GM18858 (cell line): ENCODE results near the gene USP9X.
"Not testable (repeated sequence)": the region's sequence is repeated elsewhere in the genome, so short reads cannot be mapped to it uniquely, and the experiment has no call there.

ENCODE experiments used
- ATAC-seq: cut with Tn5 transposase; IDR thresholded peaks from one replicate; pipeline ENCODE4 v1.9.1; 2021; ENCODE audit not compliant: unreplicated experiment

Gene USP9X

DNA sequence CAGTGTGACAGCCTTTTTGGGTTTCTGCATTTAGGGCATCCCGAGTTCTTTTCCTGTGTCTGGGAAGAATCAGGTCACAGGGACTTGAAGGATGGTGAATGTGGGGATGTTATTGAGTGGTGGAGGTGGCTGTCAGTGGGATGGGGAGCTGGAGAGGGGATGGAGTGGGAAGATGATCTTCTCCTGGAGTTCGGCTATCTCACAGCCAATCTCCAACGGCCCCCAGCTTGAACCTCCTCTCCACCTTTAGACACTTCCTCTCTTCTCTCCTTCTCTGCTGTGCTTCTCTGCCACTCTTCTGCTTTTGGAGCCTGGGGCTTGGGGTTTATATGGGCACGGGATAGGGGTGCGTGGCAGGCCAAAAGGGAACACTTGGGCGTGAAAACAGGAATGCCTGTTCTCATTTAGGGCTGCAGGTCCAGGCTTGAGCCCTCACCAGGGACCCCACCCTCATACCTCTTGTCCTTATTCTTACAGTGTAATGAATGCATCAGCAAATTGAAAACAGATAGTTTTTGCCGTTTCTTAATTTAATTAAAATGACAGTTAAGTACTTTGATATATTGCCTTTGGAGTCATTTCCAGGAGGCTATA is 37.5 kb downstream of the USP9X start:
- no peak for ATAC-seq

DNA sequence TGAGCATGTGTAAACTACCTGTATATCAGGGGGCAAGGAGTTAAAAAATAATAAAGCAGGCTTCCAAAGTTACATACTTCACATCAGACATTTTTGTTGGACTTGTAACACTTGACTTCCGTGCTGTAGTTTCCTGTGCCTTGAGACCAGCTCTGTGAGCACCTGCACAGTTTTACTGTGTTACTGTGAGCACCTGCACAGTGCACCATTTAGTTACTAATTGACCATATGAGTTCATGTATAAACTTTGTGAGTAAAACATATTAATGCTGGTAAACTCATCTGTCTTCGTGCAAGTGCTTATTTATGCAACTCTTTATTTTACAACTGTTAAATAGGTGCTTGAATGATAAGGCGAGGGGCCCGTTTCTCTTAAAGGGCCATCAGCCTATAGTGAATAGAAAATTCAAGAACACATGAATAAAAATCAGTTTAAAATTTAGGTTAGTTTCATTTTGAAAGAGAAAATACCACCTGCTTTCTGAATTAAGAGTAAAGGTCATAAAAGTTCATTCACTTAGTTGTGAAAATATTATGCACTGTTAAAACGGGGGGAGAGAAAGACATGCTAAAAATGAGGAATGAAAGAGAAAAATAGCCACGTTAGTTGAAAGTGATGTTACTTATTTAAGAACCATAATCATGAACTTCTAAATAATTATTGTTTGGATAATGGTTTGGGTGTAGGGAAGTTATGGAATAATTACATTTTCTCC is 42.4 kb downstream of the USP9X start:
- peak; percentile 62 for ATAC-seq

DNA sequence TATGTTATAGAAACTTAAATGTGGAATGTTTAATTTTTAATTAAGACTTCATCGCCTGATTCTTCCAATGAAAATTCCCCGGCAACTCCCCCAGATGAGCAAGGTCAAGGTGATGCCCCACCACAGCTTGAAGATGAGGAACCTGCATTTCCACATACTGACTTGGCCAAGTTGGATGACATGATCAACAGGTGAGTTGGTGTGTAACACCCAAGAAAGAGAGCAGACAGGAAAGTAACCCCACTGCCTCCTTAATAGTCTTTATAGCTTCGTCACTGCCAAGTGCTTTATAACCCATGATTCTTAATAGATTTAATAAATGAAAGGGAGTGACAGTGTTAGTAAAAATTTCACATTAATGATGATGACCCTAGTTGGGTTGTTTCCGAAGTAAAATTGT is 43.7 kb downstream of the USP9X start:
- no peak for ATAC-seq

DNA sequence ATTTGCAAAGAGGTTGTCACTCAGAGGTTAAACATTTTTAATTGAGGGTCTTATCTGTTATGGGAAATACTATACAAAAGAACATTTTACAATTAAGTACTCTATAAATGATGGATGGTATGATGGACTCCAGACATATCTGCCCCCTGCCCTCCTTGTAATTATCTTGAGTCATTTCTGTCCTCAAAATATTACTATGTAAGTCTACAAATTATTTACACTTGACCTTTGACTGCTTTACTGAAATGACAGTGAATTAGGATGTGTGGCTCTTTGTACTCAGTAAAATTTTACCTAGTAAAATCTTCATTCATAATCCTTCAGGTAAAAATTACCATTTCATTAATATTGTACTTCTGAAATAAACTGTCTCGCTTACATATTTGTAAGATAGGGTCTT is 46.5 kb downstream of the USP9X start:
- no peak for ATAC-seq

DNA sequence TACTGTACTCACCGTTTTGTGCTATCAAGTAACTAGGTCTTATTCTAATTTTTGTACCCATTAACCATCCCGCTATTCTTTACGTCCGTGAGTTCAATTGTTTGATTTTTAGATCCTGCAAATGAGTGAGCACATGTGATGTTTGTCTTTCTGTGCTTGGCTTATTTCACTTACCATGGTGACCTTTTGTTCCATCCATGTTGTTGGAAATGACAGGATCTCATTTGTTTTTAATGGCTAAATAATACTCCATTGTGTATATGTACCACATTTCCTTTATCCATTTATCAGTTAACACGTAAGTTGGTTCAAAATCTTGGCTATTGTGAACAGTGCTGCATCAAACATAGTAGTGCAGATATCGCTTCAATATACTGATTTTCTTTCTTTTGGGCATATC is 48.3 kb downstream of the USP9X start:
- no peak for ATAC-seq

DNA sequence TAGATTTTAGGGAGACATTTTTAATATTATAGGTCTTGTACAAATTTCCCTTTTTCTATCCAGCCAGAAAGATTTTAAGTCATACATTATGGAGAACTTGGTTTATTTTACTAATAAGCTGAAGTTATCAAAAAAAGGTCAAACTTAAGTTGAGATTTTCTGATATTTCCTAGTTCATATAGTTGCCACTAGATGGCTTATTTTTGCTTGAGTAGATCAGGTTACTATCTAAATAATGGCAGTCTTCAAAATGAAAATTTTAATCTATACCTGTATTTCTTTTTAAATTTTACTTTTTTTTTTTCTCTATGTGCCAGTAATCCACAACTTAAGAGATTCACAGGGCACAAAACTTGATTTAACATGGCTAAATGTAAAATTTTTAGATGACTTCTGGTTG is 52.3 kb downstream of the USP9X start:
- no peak for ATAC-seq

DNA sequence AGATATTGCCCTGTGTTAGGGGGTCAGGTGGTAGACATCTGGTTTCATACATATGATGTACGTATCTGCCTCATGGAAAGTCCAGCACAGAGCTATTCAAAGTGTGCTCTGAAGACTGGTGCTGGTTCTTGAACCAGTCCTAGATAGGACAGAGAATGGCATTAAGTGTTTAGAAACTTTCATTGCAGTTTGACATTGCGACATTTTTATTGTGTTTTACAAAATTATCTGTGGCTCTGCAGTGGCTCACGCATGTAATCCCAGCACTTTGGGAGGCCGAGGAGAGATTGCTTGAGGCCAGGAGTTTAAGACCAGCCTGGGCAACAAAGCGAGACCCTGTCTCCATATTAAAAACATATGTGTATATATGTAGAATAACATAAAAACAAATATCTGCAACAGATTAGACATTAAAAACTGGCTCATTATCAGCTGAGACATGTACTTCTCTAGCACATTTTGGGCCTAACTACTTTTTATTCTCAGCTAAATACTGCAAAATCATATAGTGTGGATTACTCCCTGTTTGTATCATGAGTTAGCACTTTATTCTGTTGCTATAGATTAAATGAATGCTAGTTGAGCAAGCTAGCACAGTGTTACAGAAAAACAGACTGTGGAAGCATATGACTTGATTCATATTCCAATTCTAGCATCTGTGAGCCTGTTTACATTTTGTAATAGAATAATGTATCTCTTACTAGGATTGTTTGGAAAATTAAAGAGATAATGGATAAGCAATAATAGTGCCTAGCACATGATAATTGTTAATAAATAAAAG is 57.1 kb downstream of the USP9X start:
- no peak for ATAC-seq

DNA sequence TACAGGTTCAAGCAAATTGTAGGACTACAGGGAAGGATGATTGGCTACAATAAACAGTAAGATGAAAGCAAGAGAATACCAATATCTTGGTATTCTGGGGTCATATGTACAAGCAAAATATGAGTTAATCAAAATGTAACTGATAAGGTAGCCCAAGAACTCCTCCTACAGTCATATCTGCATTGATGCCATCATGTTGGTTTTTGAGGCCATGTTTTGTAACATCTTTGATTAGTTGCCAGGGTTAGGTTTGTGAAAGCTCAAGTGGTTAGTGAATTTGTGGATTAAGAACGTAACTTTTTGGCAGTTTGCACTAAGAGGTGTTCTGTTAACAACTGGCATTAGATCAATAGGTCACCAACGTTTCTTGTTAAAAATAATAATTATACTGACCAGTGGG is 59.6 kb downstream of the USP9X start:
- ATAC-seq: no peak

DNA sequence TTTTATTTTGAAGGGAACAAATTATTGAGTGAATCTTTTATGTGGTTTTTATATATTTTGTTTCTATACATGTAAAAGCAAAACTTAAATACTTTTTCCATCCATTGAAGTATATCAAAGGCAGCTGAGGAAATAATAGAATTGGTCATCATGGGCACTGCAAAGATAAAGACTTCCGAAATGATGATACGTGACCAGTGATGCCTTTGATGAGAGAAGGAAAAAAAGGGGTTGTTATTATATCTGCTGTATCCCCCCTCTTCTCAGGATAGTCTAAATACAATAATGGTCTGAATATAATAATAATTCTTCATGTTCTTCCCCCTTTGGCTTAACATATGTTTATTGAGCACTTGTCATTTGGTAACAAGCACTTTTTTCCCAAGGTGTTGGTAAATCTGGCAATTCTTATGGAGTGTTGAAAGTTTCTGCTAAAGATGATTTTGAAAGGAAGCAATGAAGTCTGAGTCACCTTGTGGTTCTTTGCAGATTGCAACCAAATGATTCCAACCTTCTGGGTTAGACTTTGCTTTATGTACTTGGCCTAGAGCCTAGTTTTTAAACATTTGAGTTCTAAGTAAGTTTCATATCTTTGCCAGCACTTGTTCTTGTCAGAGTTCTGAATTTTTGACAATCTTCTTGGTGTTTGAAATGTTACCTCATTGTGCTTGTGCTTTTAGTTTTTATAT is 60.8 kb downstream of the USP9X start:
- ATAC-seq: no peak

DNA sequence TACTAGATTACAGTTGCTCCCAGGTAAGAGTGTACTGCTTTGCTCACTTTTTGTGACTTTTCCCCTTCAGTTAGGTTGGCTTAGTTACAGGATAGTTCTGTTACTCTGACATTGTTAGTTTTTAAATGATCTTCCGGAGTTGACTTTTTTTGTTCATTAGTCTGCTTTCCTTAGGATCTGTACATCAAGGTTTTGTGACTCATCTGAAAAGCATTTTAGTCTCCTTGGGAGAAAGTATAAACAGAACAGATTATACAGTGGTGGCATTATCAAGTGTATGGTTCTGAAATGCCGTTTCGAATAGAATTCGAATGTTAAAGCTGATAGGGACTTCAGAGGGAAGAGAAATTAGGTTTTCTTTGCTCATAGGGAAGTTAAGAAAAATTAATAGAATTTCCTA is 63.3 kb downstream of the USP9X start:
- ATAC-seq: no peak

DNA sequence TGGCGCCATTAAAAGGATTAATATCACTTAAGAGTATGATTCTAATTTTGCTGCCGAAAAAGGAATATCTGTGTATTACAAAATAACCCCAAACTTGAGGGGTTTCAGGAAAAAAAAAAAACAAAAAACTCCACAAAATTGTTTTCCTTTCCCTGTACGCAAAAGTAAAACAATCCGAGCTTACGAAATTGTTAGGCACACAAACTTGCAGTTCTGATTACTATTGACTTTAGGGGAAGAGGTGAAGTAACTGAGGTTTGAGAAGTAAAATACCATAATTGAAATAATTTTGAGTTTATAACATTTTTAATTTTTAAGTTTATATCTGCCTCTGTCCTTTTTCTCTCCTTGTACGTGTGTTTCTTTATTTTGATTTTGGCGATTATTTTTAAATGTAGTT is 64.8 kb downstream of the USP9X start:
- no peak for ATAC-seq

DNA sequence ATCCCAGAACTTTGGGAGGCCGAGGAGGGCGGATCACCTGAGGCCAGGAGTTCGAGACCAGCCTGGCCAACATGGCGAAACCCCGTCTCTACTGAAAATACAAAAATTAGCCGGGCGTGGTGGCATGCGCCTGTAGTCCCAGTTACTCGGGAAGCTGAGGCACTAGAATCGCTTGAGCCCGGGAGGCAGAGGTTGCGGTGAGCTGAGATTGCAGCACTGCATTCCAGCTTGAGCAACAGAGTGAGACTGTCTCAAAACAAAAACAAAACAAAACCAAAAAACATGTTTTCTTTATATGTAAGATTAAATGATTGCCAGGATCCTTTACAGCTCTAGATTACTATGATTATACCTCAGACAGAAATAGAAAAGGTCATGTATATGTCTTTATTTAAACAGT is 66.5 kb downstream of the USP9X start:
- not testable (repeated sequence) for ATAC-seq

DNA sequence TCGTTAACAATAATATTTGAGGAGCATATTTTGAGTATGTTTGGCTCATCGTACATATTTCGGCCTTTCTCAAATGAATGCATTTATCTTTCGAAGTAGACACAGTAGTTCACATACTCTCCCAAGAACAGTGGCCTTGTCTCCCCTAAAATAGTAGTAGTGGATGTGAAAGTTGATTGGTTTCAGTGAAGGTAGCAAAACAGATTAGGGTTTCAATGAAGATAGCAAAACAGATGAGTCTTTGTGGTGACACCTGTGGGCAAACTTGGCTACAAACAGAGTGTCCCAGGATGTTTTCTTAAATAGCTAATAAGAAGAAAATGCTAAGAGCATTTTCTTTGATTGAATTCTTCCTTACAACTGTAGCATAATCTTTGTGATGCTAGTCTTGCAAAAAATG is 67.0 kb downstream of the USP9X start:
- ATAC-seq: no peak

DNA sequence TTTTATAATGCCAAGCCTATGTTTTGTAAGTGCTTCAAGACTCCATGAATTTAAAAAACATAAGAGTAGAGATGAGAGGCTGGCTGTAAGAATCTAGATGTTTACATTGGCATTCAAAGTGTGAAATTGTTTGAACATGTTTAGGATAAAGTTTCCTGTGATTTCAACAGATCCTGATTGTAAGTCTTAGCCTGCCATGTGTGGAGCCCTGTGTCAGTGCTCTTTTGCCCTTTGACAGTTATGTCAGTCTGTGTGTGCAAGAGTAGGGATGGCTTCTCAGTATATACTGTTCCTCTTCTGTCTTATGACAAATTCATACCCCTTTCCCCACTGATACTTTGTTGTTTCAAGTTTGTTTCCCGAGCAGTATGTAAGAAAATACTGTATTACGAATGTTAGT is 68.2 kb downstream of the USP9X start:
- no peak for ATAC-seq

DNA sequence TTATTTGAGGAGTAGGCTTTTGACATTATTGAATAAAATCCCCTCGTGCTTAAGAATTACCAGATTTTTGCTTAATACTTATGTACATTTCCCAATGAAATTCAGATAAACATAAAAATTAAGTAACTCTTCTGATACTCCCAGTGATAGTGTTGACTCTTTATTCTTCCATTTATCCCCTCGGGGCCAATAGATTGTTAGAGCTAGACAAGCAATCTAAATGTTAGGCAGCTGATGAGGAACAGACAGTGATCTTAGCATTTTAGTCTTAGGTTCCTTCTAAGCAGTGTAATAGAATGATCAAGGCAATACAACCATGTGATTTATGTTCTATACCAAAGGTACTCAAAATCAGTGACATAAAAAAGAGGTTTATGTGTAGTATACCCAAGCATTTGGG is 68.7 kb downstream of the USP9X start:
- no peak for ATAC-seq

DNA sequence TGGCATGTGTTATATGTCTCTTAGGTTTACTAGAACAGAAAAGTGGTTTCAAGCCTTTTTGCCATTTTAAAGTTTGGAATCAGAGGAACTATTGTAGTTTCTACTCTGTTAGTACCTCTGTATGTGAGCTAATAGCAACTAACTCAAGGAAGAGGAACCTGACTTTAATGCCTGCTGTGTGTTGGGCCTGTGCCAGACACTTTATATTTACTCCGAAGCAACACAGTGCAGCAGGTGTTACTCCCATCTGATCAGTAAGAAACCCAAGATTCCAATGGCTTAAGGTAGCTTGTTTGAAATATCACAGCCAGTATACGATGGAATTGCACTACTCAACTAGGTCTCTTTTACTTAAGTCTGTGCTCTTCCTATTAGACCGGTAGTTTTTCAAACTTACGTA is 79.2 kb downstream of the USP9X start:
- ATAC-seq: no peak

DNA sequence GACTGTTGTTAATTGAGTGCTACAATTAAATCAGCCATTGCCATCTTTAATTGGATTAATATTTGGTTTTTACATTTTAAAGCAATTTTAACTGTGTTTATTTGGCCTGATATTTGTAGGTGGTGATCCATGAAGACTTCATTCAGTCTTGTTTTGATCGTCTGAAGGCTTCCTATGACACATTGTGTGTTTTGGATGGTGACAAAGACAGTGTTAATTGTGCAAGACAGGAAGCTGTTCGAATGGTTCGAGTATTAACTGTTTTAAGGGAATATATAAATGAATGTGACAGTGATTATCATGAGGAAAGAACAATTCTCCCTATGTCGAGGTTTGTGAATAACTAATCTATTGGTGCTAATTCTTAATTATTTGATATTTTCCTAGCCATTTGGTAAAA is 82.6 kb downstream of the USP9X start:
- ATAC-seq: no peak

DNA sequence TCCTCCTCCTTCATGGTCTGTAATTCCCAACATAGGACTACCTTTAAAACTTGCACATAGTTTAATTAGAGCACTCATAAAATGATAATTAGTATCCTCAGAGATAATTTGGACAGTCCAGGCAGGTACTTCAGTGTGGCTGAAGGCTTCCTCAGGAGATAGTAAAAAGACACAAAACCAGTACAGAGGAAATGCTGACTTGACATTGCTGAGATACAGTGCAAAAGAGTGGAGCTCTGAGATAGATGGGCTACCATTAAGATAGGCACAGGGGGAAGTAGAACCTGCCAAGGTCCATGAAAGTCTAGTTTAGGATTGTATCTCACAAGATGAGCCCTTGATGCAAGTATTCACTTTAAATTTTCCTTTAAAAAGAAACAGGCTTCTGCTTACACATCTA is 91.0 kb downstream of the USP9X start:
- no peak for ATAC-seq

DNA sequence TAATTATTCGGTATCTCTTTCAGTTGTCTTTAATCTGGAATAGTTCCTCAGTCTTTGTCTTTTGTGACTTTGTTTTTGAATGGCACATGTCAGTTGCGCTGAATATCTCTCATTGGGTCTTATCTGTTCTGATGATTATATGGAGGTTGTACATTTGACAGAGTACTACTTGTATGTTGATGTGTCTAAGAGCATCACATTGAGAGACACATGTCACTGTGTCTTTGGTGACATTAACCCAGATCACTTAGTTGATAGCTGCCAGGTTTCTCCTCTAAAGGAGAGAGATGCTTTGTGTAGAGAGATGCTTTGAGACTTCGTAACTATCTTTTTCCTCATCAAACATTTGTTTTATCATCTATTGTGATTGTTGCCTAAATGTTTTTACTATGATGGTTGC is 92.1 kb downstream of the USP9X start:
- no peak for ATAC-seq

DNA sequence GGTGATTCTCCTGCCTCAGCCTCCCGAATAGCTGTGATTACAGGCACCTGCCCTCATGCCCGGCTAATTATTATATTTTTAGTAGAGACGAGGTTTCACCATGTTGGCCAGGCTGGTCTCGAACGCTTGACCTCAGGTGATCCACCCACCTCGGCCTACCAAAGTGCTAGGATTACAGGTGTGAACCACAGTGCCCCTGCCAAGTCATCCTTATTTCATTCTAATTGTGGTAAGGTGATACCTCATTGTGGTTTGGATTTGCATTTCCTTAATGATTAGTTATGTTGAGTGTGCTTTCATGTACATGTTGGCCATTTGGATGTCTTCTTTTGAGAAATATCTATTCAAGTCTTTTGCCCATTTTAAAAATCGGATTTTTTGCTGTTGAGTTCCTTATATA is 93.0 kb downstream of the USP9X start:
- no peak for ATAC-seq

DNA sequence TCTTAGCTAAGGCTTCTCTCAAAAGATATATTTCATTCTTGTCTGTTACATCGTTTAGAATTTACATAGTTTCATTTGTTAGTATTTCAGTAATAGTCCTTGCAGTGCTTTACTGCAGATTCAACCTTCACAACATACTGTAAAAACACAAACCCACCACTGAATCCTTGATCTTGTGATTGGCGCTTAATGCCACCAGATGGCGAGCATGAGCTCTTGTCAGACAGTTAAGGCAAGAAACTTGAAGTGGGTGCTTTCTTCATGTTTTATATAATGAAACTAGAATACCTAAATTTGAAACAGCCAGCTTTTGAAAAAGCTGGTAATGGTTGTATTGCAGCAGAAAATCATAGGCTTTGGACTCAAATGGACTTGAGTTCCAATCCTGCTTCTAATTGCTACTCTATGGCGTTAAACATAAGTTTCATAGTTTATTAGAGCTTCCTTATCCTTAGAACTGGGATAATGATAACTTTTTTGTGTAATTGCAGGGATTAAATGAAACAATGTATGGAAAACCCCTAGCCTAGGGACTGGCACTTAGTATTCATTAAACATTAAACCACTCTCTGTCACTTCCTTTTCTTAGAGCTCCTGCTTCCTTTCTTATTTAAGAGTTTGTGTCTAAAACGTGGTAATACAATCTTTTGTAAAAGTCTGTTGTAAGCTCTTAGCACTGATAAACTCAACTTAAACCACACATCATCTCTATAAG is 95.1 kb downstream of the USP9X start:
- peak; percentile 45 for ATAC-seq
